ENCODE results near the gene UNC93A.

The UNC93A gene

GRCh38 chr6:167342879-167343610 is 51.9 kb downstream of the UNC93A start:
- no peak for ATAC-seq
- TF ChIP-seq, protein P1, sequence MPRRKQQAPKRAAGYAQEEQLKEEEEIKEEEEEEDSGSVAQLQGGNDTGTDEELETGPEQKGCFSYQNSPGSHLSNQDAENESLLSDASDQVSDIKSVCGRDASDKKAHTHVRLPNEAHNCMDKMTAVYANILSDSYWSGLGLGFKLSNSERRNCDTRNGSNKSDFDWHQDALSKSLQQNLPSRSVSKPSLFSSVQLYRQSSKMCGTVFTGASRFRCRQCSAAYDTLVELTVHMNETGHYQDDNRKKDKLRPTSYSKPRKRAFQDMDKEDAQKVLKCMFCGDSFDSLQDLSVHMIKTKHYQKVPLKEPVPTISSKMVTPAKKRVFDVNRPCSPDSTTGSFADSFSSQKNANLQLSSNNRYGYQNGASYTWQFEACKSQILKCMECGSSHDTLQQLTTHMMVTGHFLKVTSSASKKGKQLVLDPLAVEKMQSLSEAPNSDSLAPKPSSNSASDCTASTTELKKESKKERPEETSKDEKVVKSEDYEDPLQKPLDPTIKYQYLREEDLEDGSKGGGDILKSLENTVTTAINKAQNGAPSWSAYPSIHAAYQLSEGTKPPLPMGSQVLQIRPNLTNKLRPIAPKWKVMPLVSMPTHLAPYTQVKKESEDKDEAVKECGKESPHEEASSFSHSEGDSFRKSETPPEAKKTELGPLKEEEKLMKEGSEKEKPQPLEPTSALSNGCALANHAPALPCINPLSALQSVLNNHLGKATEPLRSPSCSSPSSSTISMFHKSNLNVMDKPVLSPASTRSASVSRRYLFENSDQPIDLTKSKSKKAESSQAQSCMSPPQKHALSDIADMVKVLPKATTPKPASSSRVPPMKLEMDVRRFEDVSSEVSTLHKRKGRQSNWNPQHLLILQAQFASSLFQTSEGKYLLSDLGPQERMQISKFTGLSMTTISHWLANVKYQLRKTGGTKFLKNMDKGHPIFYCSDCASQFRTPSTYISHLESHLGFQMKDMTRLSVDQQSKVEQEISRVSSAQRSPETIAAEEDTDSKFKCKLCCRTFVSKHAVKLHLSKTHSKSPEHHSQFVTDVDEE (CRISPR knock-in tag; IDR thresholded peaks at IDR 0.05): no peak
- TF ChIP-seq RARB (CRISPR knock-in tag; IDR thresholded peaks at IDR 0.05): no peak
- no peak for TF ChIP-seq ZNF70 (CRISPR knock-in tag; IDR thresholded peaks at IDR 0.05)

GRCh38 chr6:167345348-167345747 is 54.2 kb downstream of the UNC93A start:
- TF ChIP-seq, protein P2, sequence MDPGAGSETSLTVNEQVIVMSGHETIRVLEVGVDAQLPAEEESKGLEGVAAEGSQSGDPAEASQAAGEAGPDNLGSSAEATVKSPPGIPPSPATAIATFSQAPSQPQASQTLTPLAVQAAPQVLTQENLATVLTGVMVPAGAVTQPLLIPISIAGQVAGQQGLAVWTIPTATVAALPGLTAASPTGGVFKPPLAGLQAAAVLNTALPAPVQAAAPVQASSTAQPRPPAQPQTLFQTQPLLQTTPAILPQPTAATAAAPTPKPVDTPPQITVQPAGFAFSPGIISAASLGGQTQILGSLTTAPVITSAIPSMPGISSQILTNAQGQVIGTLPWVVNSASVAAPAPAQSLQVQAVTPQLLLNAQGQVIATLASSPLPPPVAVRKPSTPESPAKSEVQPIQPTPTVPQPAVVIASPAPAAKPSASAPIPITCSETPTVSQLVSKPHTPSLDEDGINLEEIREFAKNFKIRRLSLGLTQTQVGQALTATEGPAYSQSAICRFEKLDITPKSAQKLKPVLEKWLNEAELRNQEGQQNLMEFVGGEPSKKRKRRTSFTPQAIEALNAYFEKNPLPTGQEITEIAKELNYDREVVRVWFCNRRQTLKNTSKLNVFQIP (CRISPR knock-in tag; IDR thresholded peaks at IDR 0.05; ENCODE audit: borderline replicate concordance, low read depth): no peak
- no peak for TF ChIP-seq ISL1 (CRISPR knock-in tag; IDR thresholded peaks at IDR 0.05)
- no peak for TF ChIP-seq OSR1 (CRISPR knock-in tag; IDR thresholded peaks at IDR 0.05)
- no peak for TF ChIP-seq GLIS3 (CRISPR knock-in tag; IDR thresholded peaks at IDR 0.05)
- no peak for TF ChIP-seq CSRNP3 (CRISPR knock-in tag; IDR thresholded peaks at IDR 0.05)
- TF ChIP-seq, protein P1 (CRISPR knock-in tag; IDR thresholded peaks at IDR 0.05): no peak
- no peak for TF ChIP-seq ZFP3 (CRISPR knock-in tag; IDR thresholded peaks at IDR 0.05)
- TF ChIP-seq BACH2 (CRISPR knock-in tag; IDR thresholded peaks at IDR 0.05; ENCODE audit: borderline replicate concordance): no peak
- no peak for TF ChIP-seq PATZ1 (CRISPR knock-in tag; IDR thresholded peaks at IDR 0.05; ENCODE audit: borderline replicate concordance)
- no peak for TF ChIP-seq RARB (CRISPR knock-in tag; IDR thresholded peaks at IDR 0.05)
- TF ChIP-seq ZFP30 (CRISPR knock-in tag; IDR thresholded peaks at IDR 0.05): no peak
- no peak for TF ChIP-seq SNAI2 (CRISPR knock-in tag; IDR thresholded peaks at IDR 0.05)
- no peak for TF ChIP-seq TOX (CRISPR knock-in tag; IDR thresholded peaks at IDR 0.05; ENCODE audit: borderline replicate concordance)
- TF ChIP-seq ZC3H10 (CRISPR knock-in tag; IDR thresholded peaks at IDR 0.05): no peak
- TF ChIP-seq PPARA (CRISPR knock-in tag; IDR thresholded peaks at IDR 0.05; ENCODE audit: borderline replicate concordance): no peak
- no peak for TF ChIP-seq CSDC2 (CRISPR knock-in tag; IDR thresholded peaks at IDR 0.05)
- ATAC-seq: no peak

DNA sequence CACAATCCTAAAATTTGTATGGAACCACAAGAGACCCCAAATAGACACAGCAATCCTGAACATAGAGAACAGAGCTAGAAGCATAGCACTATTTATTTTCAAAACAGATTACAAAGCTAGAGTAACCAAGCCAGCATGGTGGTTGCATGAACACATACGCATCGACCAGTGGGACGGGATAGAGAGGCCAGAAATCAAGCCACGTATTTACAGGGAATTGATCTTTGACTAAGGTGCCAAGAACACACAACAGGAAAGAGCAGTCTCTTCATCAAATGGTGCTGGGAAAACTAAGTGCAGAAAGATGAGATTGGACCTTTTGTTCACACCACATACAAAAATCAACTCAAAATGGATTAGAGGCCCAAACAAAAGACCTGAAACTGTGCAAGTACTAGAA is 54.8 kb downstream of the UNC93A start:
- ATAC-seq: no peak
- TF ChIP-seq, protein P2 (CRISPR knock-in tag; IDR thresholded peaks at IDR 0.05; ENCODE audit: borderline replicate concordance, low read depth): no peak
- no peak for TF ChIP-seq ZNF8 (CRISPR knock-in tag; IDR thresholded peaks at IDR 0.05)
- TF ChIP-seq TOX (CRISPR knock-in tag; IDR thresholded peaks at IDR 0.05; ENCODE audit: borderline replicate concordance): no peak
- TF ChIP-seq CSRNP3 (CRISPR knock-in tag; IDR thresholded peaks at IDR 0.05): no peak
- TF ChIP-seq, protein P3, sequence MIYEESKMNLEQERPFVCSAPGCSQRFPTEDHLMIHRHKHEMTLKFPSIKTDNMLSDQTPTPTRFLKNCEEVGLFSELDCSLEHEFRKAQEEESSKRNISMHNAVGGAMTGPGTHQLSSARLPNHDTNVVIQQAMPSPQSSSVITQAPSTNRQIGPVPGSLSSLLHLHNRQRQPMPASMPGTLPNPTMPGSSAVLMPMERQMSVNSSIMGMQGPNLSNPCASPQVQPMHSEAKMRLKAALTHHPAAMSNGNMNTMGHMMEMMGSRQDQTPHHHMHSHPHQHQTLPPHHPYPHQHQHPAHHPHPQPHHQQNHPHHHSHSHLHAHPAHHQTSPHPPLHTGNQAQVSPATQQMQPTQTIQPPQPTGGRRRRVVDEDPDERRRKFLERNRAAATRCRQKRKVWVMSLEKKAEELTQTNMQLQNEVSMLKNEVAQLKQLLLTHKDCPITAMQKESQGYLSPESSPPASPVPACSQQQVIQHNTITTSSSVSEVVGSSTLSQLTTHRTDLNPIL (CRISPR knock-in tag; IDR thresholded peaks at IDR 0.05; ENCODE audit: low read depth): no peak
- no peak for TF ChIP-seq SNAI2 (CRISPR knock-in tag; IDR thresholded peaks at IDR 0.05)
- TF ChIP-seq ZNF70 (CRISPR knock-in tag; IDR thresholded peaks at IDR 0.05): no peak
- TF ChIP-seq ESRRG (CRISPR knock-in tag; IDR thresholded peaks at IDR 0.05): no peak
- no peak for TF ChIP-seq ISL1 (CRISPR knock-in tag; IDR thresholded peaks at IDR 0.05)
- no peak for TF ChIP-seq BACH2 (CRISPR knock-in tag; IDR thresholded peaks at IDR 0.05; ENCODE audit: borderline replicate concordance)

All from SK-N-SH treated with all-trans-retinoic acid at 6 μM for 48 hours (cell line).